AG04449 (cell line): ENCODE measurements around the gene TPSB2.
"Not testable (repeated sequence)": the region's sequence is repeated elsewhere in the genome, so short reads cannot be mapped to it uniquely, and the experiment has no call there.

Experiments used
- CTCF ChIA-PET: fragments of 350-600 bp; formaldehyde crosslinking; extraction: SDS; loops from one replicate; lab custom pipeline; 2021; ENCODE audit warnings: antibody characterized with exemption; lab: Yijun Ruan, JAX
- POLR2A ChIA-PET: fragments of 400-600, 350-600 bp; formaldehyde crosslinking; extraction: SDS; loops from one replicate; lab custom pipeline; 2020; ENCODE audit warnings: antibody characterized with exemption, inconsistent platforms; lab: Yijun Ruan, JAX
- DNase-seq: peaks from one replicate; pipeline ENCODE4 v3.0.0-alpha.2; 2010; ENCODE audit warnings: low read depth, low spot score
- H3K4me3 ChIP-seq: 2 replicates; pipeline ENCODE4 v1.5.1; 2011; ENCODE audit warnings: low read depth, mild to moderate bottlenecking, control low read depth, low read length
- CTCF ChIP-seq: IDR thresholded peaks from one replicate; pipeline ENCODE4 v1.5.1; 2011; ENCODE audit warnings: mild to moderate bottlenecking, moderate library complexity, low read length, control low read depth, inconsistent platforms; ENCODE audit not compliant: insufficient read depth; ENCODE audit errors: missing control alignments

The TPSB2 gene

GRCh38 chr16:1230084-1230470 lies at the start of gene TPSB2:
Gene TPSB2 (minus strand): TSS chr16:1230184. CDS start chr16:1229951, 233 bp downstream.
- POLR2A ChIA-PET, H3K4me3 ChIP-seq, CTCF ChIA-PET, DNase-seq: not testable (repeated sequence)

- no peak for DNase-seq
- ChIA-PET CTCF (no interaction called here), POLR2A (no interaction called here)
- no peak overlapping the region for H3K4me3 ChIP-seq
- TF ChIP-seq CTCF: no peak
Measured at GRCh38 chr16:1279081-1279944, 49.3 kb upstream of the TPSB2 start.

- POLR2A ChIA-PET: no interaction called here
Measured at GRCh38 chr16:1278477-1278876, 48.5 kb upstream of the TPSB2 start.

GRCh38 chr16:1277617-1278282 lies 47.8 kb upstream of the TPSB2 start:
- ChIA-PET CTCF (no interaction called here), POLR2A (interaction anchor here (0.6 kb wide), 1 partner anchor 197 kb away, joined by 3 read pairs; no protein-coding TSS in a partner anchor)
- DNase-seq: no peak
- TF ChIP-seq CTCF: no peak
- H3K4me3 ChIP-seq: no peak overlapping the region

More at GRCh38 chr16:1278477-1278876, 48.5 kb upstream of the TPSB2 start:
- CTCF ChIA-PET: no interaction called here
- no peak overlapping the region for H3K4me3 ChIP-seq
- DNase-seq: no peak
- no peak for TF ChIP-seq CTCF

GRCh38 chr16:1277151-1277598 lies 47.2 kb upstream of the TPSB2 start:
- ChIA-PET CTCF (no interaction called here), POLR2A (no interaction called here)
- H3K4me3 ChIP-seq: no peak overlapping the region
- DNase-seq: no peak
- no peak for TF ChIP-seq CTCF

GRCh38 chr16:1276580-1276878 lies 46.5 kb upstream of the TPSB2 start:
- no peak overlapping the region for H3K4me3 ChIP-seq
- TF ChIP-seq CTCF: no peak
- DNase-seq: no peak
- CTCF ChIA-PET: no interaction called here
- POLR2A ChIA-PET: no interaction called here
